Fibroblast of the conjunctiva (primary cell): ENCODE data around the gene DND1.
"Not testable (repeated sequence)": the region's sequence is repeated elsewhere in the genome, so short reads cannot be mapped to it uniquely, and the experiment has no call there.

Source experiments
- DNase-seq: peaks from one replicate; pipeline ENCODE4 v3.0.0-alpha.2; 2010; ENCODE audit warnings: low read depth

DND1 gene

DNA sequence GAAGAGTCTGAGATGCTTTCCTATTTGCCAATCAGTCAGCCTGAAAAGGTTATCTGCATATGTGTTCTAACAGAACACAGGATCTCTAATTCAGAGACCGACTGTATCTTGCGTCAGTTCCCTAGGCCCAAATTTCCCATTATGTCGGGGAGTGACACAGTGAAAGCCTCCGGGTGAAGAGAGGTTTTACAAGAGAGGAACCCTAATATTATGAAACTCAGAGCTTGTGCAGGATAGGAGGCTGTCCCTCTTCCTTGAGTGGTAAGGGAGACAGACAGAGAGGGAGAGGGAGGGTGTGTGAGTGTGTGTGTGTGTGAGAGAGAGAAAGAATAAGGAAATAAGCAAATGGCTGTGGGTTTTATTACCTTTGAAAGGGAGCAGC, 42.3 kb downstream of the DND1 start:
- DNase-seq: no peak

DNA sequence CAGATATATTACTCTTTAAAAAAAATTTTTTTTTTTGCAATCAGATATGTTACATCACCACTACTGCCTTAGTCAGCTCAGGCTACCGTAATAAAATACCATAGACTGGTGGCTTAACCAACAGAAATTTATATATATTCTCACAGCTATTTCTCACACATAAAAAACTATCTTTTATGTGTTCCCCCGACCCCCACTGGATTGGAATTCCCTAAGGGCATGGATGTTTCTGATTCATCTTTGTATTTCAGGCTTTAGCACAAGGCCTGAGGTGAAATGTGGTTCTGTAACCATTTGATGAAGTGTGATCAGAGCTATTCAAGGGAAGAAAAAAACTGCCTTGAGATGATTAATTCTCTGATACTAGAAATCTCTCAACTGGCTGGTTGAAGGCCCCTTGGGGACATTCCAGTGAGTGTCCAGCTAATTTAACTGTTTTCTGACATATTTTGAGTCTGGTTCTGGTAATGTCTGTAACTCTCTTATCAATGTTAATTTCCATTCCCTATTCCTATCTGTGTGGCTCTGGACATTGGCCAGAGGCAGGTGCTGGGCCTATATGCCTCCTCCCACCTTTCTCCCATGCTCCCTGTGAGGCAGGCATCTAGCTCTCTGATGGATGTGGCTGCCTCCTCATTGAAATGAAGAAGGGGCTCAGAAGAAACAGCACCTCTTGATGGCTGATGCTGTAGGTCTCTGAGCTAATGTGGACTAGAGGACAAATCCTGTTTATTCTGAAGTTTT, 42.9 kb downstream of the DND1 start:
- DNase-seq: no peak

DNA sequence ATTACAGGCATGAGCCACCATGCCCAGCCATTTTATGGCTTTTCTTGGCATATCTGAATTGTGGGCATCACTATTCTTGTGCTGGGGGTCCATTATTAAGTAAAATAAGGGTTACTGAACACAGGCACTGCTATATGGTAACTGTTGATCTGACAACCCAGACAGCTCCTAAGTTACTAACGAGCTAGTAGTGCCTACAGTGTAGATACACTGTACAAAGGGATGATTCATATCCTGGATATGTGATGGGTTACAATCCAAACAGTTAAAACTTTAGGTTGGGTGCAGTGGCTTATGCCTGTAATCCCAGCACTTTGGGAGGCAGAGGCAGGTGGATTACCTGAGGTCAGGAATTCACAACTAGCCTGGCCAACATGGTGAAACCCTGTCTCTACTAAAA, 44.7 kb downstream of the DND1 start:
- DNase-seq: no peak

DNA sequence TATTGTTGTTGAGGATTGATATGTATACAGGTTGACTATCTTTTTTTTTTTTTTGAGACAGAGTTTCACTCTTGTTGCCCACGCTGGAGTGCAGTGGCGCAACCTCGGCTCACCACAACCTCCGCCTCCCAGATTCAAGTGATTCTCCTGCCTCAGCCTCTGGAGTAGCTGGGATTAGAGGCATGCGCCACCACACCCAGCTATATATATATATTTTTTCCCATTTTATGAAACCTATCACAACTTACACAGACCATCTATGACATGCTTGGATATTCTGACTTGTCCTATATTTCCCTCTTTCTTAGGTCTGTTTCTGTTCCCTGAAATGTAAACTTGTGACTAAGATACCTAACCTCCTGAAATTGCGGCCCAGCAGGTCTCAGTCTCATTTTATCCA, 45.4 kb downstream of the DND1 start:
- DNase-seq: no peak

- DNase-seq: not testable (repeated sequence)
Observed at GRCh38 chr5:140624886-140625285, 48.5 kb downstream of the DND1 start.

GRCh38 chr5:140623061-140623460, 50.3 kb downstream of the DND1 start:
- DNase-seq: not testable (repeated sequence)

DNA sequence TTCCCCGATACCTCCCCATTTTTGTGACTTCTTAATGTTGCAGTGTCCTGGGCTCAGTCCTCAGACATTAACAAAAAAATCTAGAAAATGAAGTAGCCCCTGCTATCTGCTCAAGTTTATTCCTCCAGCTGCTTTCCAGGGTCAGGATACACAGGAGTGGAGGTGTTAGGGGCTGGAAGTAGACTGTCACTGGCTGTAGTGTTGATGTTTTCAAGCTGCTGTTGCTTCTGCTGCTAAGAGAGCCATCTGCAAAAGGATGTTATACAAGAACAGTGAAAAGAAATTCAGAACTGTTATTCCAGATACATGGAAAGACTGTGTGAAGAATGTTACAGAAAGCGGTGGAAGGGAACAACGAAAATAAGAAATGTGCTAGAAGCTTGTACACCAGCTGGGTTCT, 51.1 kb downstream of the DND1 start:
- no peak for DNase-seq
